H1 (cell line): ENCODE measurements around the gene DAAM1. TPM values are rescaled to one million over a fixed set of nuclear protein-coding genes. Genes with fewer than 3 reads are reported as not detected.

ENCODE experiments used
- CEBPB ChIP-seq: IDR thresholded peaks from 2 replicates; pipeline ENCODE4 v1.6.1; 2012; ENCODE audit warnings: low read depth, low read length
- polyA plus RNA-seq, 7 experiments: library from polyadenylated mRNA; depleted of rRNA in 3 of 7; stranded (reverse) in 5 of 7; unstranded in 2 of 7; fragments of >200 nt in 5 of 7; fragments of 200-250 nt in 2 of 7; gene quantifications; 1 replicate in 5 of 7; 2 replicates in 1 of 7; 4 replicates in 1 of 7; pipeline versions ENCODE4 v1.2.1 to v1.2.3, GENCODE V29; 2011 to 2013; ENCODE audit warnings: missing spikeins in 2 of 7, mixed read lengths in 2 of 7
- total RNA-seq: library from RNA; stranded (reverse); fragmentation: NEBNext Ultra II Directional; extraction: Animal tissue kit (Norgen Biotek cat#: 25700); gene quantifications from 2 replicates; pipeline ENCODE4 v1.2.1, GENCODE V29; 2021

DAAM1 gene
- total and polyA plus RNA-seq, 2 of the 8 experiments (the other 6 are each of a cell fraction or from before 2014, with no cell fraction given): 5.0 to 44.9 TPM

GRCh38 chr14:59246566-59246965 lies 58.1 kb downstream of the DAAM1 start (continued):
- TF ChIP-seq CEBPB: no peak
